H9 (cell line): ENCODE results near the gene ALDH1A3. TPM values are rescaled to one million over a fixed set of nuclear protein-coding genes. Genes with fewer than 3 reads are reported as not detected.
A peak's percentile ranks its signal among the peaks of the same experiment; 100 is the strongest.

Experiments
- DNase-seq: peaks from one replicate; pipeline ENCODE4 v3.0.0-alpha.2; 2017
- H2AFZ ChIP-seq: one replicate; pipeline ENCODE4 v1.6.1; 2013; ENCODE audit warnings: mild to moderate bottlenecking, low read length, control low read depth, moderate library complexity
- H2AK5ac ChIP-seq: 2 replicates; pipeline ENCODE4 v1.6.1; 2013; ENCODE audit warnings: low read length, control low read depth, mixed read lengths; ENCODE audit not compliant: insufficient read length
- H2BK120ac ChIP-seq: one replicate; pipeline ENCODE4 v1.6.1; 2013; ENCODE audit warnings: low read depth, mild to moderate bottlenecking, low read length, control low read depth, inconsistent platforms; ENCODE audit not compliant: poor library complexity, severe bottlenecking
- H2BK12ac ChIP-seq: 2 replicates; pipeline ENCODE4 v1.6.1; 2013; ENCODE audit warnings: low read length, control low read depth, mixed read lengths, low read depth; ENCODE audit not compliant: insufficient read length
- H2BK15ac ChIP-seq: 2 replicates; pipeline ENCODE4 v1.6.1; 2013; ENCODE audit warnings: low read depth, low read length, control low read depth
- H2BK20ac ChIP-seq: one replicate; pipeline ENCODE4 v1.6.1; 2013; ENCODE audit warnings: low read depth, mild to moderate bottlenecking, low read length, control low read depth, inconsistent platforms; ENCODE audit not compliant: poor library complexity, severe bottlenecking
- H2BK5ac ChIP-seq: 2 replicates; pipeline ENCODE4 v1.6.1; 2013; ENCODE audit warnings: low read length, control low read depth, mixed read lengths; ENCODE audit not compliant: insufficient read length
- H3K14ac ChIP-seq: 2 replicates; pipeline ENCODE4 v1.6.1; 2013; ENCODE audit warnings: low read length, control low read depth; ENCODE audit not compliant: insufficient read depth
- H3K18ac ChIP-seq: 2 replicates; pipeline ENCODE4 v1.6.1; 2013; ENCODE audit warnings: low read depth, mild to moderate bottlenecking, mixed read lengths, low read length, control low read depth; ENCODE audit not compliant: insufficient read length
- H3K23ac ChIP-seq: 2 replicates; pipeline ENCODE4 v1.6.1; 2013; ENCODE audit warnings: low read length, control low read depth, mixed read lengths, low read depth; ENCODE audit not compliant: insufficient read length
- H3K23me2 ChIP-seq: 2 replicates; pipeline ENCODE4 v1.6.1; 2013; ENCODE audit warnings: low read depth, mild to moderate bottlenecking, mixed read lengths, low read length, control low read depth; ENCODE audit not compliant: insufficient read length, poor library complexity, severe bottlenecking
- H3K27ac ChIP-seq: 2 replicates; pipeline ENCODE4 v1.5.1; 2013; ENCODE audit warnings: low read length, control low read depth, mixed read lengths, low read depth; ENCODE audit not compliant: insufficient read length
- H3K27me3 ChIP-seq: 2 replicates; pipeline ENCODE4 v1.6.1; 2013; ENCODE audit warnings: low read length, control low read depth, inconsistent platforms; ENCODE audit not compliant: insufficient read depth
- H3K4ac ChIP-seq: 2 replicates; pipeline ENCODE4 v1.6.1; 2013; ENCODE audit warnings: low read depth, mild to moderate bottlenecking, control low read depth, inconsistent platforms, low read length, moderate library complexity
- H3K4me1 ChIP-seq: 2 replicates; pipeline ENCODE4 v1.6.1; 2013; ENCODE audit warnings: low read length, control low read depth, inconsistent platforms; ENCODE audit not compliant: insufficient read depth
- H3K4me2 ChIP-seq: 2 replicates; pipeline ENCODE4 v1.6.1; 2013; ENCODE audit warnings: low read length, control low read depth, mixed read lengths; ENCODE audit not compliant: insufficient read length, insufficient read depth
- H3K56ac ChIP-seq: 2 replicates; pipeline ENCODE4 v1.6.1; 2013; ENCODE audit warnings: low read depth, mild to moderate bottlenecking, mixed read lengths, low read length, control low read depth; ENCODE audit not compliant: insufficient read length
- H3K79me1 ChIP-seq: 2 replicates; pipeline ENCODE4 v1.6.1; 2013; ENCODE audit warnings: low read depth, mild to moderate bottlenecking, moderate library complexity, low read length, control low read depth, inconsistent platforms; ENCODE audit not compliant: insufficient read depth, poor library complexity, severe bottlenecking
- H3K79me2 ChIP-seq: 2 replicates; pipeline ENCODE4 v1.6.1; 2013; ENCODE audit warnings: low read length, control low read depth, inconsistent platforms; ENCODE audit not compliant: insufficient read depth
- H3K9ac ChIP-seq: 2 replicates; pipeline ENCODE4 v1.6.1; 2013; ENCODE audit warnings: low read length, control low read depth, mixed read lengths; ENCODE audit not compliant: insufficient read length; ENCODE audit errors: extremely low read depth
- H3K9me3 ChIP-seq: one replicate; pipeline ENCODE4 v1.6.1; 2013; ENCODE audit warnings: low read depth, low read length, inconsistent platforms; ENCODE audit not compliant: control insufficient read depth
- H3T11ph ChIP-seq: one replicate; pipeline ENCODE4 v1.6.1; 2013; ENCODE audit warnings: mild to moderate bottlenecking, low read length, control low read depth, inconsistent platforms
- H4K20me1 ChIP-seq: one replicate; pipeline ENCODE4 v1.6.1; 2013; ENCODE audit not compliant: control insufficient read depth, insufficient read length, insufficient read depth
- H4K5ac ChIP-seq: 2 replicates; pipeline ENCODE4 v1.6.1; 2013; ENCODE audit warnings: low read depth, mild to moderate bottlenecking, mixed read lengths, low read length, control low read depth; ENCODE audit not compliant: insufficient read length
- H4K8ac ChIP-seq: replicated peaks from 2 replicates; pipeline ENCODE4 v1.6.1; 2013; ENCODE audit warnings: low read length, control low read depth, mixed read lengths, low read depth; ENCODE audit not compliant: insufficient read length
- H4K91ac ChIP-seq: 2 replicates; pipeline ENCODE4 v1.6.1; 2013; ENCODE audit warnings: low read depth, mild to moderate bottlenecking, moderate library complexity, mixed read lengths, low read length, control low read depth; ENCODE audit not compliant: insufficient read length
- H3K27ac Mint-ChIP-seq, 3 experiments: 2 replicates in 2 of 3; 3 replicates in 1 of 3; pipeline ENCODE4 v1.8.0; 2020 to 2021; ENCODE audit warnings: mixed read lengths in 3 of 3, mild to moderate bottlenecking in 1 of 3, moderate library complexity in 1 of 3
- H3K27me3 Mint-ChIP-seq: 2 replicates; pipeline ENCODE4 v1.8.0; 2021; ENCODE audit warnings: low read depth, mild to moderate bottlenecking, moderate library complexity, mixed read lengths
- H3K36me3 Mint-ChIP-seq, 3 experiments: 2 replicates in 2 of 3; 3 replicates in 1 of 3; pipeline ENCODE4 v1.8.0; 2020 to 2021; ENCODE audit warnings: low read depth in 3 of 3, mixed read lengths in 3 of 3; ENCODE audit not compliant: insufficient read depth in 1 of 3
- H3K4me1 Mint-ChIP-seq, 2 experiments: 2 replicates each; pipeline ENCODE4 v1.8.0; 2020; ENCODE audit warnings: mixed read lengths in 2 of 2
- H3K4me3 Mint-ChIP-seq, 2 experiments: 2 replicates in 1 of 2; 3 replicates in 1 of 2; pipeline ENCODE4 v1.8.0; 2020 to 2021; ENCODE audit warnings: mild to moderate bottlenecking in 2 of 2, mixed read lengths in 2 of 2, moderate library complexity in 1 of 2
- H3K9me3 Mint-ChIP-seq, 2 experiments: 2 replicates in 1 of 2; 3 replicates in 1 of 2; pipeline ENCODE4 v1.8.0; 2020; ENCODE audit warnings: mild to moderate bottlenecking in 2 of 2, mixed read lengths in 2 of 2, moderate library complexity in 1 of 2
- total RNA-seq: library from RNA; stranded (reverse); gene quantifications from 2 replicates; pipeline ENCODE4 v1.2.1, GENCODE V29; 2021
- TF ChIP-seq, protein P1 (sequence below): fragments of 200-600 bp; sonication (generic); conservative IDR thresholded peaks from 3 replicates; pipeline ENCODE4 v1.8.0; 2021; ENCODE audit warnings: antibody characterized with exemption, mild to moderate bottlenecking

Gene ALDH1A3
- total RNA-seq, 1 experiment from 2014 or later, result 9.2 TPM

DNA sequence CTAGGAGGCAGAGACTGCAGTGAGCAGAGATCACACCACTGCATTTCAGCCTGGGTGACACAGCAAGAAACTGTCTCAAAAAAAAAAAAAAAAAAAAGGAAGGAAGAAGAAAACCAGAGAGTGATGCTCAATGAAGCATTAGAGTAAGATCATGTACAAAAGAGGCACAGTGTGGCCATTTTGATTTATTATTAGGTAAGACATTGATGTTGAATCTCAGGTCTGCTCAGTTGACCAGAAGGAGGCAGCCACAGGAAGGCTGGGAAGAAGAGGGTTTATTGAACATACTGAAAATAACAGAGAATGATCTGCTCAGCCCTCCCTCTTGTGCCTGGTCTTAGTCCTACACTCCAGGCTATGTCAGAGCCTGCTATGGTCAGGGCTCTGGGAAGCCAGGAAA is 55.1 kb downstream of the ALDH1A3 start:
- H2BK5ac ChIP-seq, result no peak overlapping the region
- peaks cover 18 to 23% of the 10 kb centered on the region in 2 experiments for H3K4me1 Mint-ChIP-seq
- H3K9me3 ChIP-seq, result no peaks in the 10 kb centered on the region
- no peak overlapping the region for H3K4me3 Mint-ChIP-seq
- H3K36me3 Mint-ChIP-seq, result no peaks in the 10 kb centered on the region
- H4K8ac ChIP-seq, result no peak overlapping the region
- H2BK20ac ChIP-seq, result no peak overlapping the region
- H3K27me3 ChIP-seq, result no peaks in the 10 kb centered on the region
- H3T11ph ChIP-seq, result no peak overlapping the region
- no peak overlapping the region for H2BK120ac ChIP-seq
- no peaks in the 10 kb centered on the region for H3K79me2 ChIP-seq
- H3K18ac ChIP-seq, result no peak overlapping the region
- no peak overlapping the region for H3K27ac ChIP-seq
- H3K4me2 ChIP-seq, result no peak overlapping the region
- no peak overlapping the region for H2AFZ ChIP-seq
- H3K4me1 ChIP-seq, result no peaks in the 10 kb centered on the region; the same call in 1 of the 2 replicates
- no peak overlapping the region for H3K14ac ChIP-seq
- no peak overlapping the region for H3K56ac ChIP-seq
- H4K20me1 ChIP-seq, result no peaks in the 10 kb centered on the region
- no peak for DNase-seq
- no peak overlapping the region for H4K91ac ChIP-seq
- H3K27me3 Mint-ChIP-seq, result peaks cover 12% of the 10 kb centered on the region
- no peaks in the 10 kb centered on the region for H3K9me3 Mint-ChIP-seq
- no peak overlapping the region for H3K27ac Mint-ChIP-seq
- no peaks in the 10 kb centered on the region for H3K23me2 ChIP-seq
- TF ChIP-seq, protein P1, sequence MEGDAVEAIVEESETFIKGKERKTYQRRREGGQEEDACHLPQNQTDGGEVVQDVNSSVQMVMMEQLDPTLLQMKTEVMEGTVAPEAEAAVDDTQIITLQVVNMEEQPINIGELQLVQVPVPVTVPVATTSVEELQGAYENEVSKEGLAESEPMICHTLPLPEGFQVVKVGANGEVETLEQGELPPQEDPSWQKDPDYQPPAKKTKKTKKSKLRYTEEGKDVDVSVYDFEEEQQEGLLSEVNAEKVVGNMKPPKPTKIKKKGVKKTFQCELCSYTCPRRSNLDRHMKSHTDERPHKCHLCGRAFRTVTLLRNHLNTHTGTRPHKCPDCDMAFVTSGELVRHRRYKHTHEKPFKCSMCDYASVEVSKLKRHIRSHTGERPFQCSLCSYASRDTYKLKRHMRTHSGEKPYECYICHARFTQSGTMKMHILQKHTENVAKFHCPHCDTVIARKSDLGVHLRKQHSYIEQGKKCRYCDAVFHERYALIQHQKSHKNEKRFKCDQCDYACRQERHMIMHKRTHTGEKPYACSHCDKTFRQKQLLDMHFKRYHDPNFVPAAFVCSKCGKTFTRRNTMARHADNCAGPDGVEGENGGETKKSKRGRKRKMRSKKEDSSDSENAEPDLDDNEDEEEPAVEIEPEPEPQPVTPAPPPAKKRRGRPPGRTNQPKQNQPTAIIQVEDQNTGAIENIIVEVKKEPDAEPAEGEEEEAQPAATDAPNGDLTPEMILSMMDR, result peak; percentile 30; the same call in 2 of the 3 replicates
- no peak overlapping the region for H3K9ac ChIP-seq
- H2AK5ac ChIP-seq, result no peak overlapping the region
- H3K79me1 ChIP-seq, result no peaks in the 10 kb centered on the region
- no peak overlapping the region for H4K5ac ChIP-seq
- H2BK15ac ChIP-seq, result no peak overlapping the region
- H2BK12ac ChIP-seq, result no peak overlapping the region
- H3K23ac ChIP-seq, result no peak overlapping the region
- no peak overlapping the region for H3K4ac ChIP-seq
